ENCODE measurements around the gene SLC9A1.
A peak's percentile ranks its signal among the peaks of the same experiment; 100 is the strongest.

Gene SLC9A1

GRCh38 chr1:27070390-27071048 lies 84.4 kb downstream of the SLC9A1 start:
- DNase-seq (ENCODE audit: low spot score), result peak; percentile 22

GRCh38 chr1:27068922-27069321 lies 86.0 kb downstream of the SLC9A1 start:
- DNase-seq (ENCODE audit: low spot score), result no peak

GRCh38 chr1:27065999-27066630 lies 88.8 kb downstream of the SLC9A1 start:
- DNase-seq (ENCODE audit: low spot score), result no peak

GRCh38 chr1:27060891-27061290 lies 94.0 kb downstream of the SLC9A1 start:
- no peak for DNase-seq (ENCODE audit: low spot score)

GRCh38 chr1:27058966-27059669 lies 95.8 kb downstream of the SLC9A1 start:
- no peak for DNase-seq (ENCODE audit: low spot score)

GRCh38 chr1:27057801-27058625 lies 96.9 kb downstream of the SLC9A1 start:
- no peak for DNase-seq (ENCODE audit: low spot score)

GRCh38 chr1:27057389-27057788 lies 97.5 kb downstream of the SLC9A1 start:
- no peak for DNase-seq (ENCODE audit: low spot score)

- DNase-seq (ENCODE audit: low spot score), result no peak
Observed at GRCh38 chr1:27053977-27054753, 100.8 kb downstream of the SLC9A1 start.

- no peak for DNase-seq (ENCODE audit: low spot score)
Observed at GRCh38 chr1:27052527-27052926, 102.4 kb downstream of the SLC9A1 start.

GRCh38 chr1:27049607-27050006 lies 105.3 kb downstream of the SLC9A1 start:
- DNase-seq (ENCODE audit: low spot score), result no peak

- DNase-seq (ENCODE audit: low spot score), result no peak
Observed at GRCh38 chr1:27049100-27049499, 105.8 kb downstream of the SLC9A1 start.
